Hepatocyte (in vitro differentiated cells): ENCODE results near the gene S100A6. TPM values are rescaled to one million over a fixed set of nuclear protein-coding genes. Genes with fewer than 3 reads are reported as not detected.

Source experiments
- DNase-seq: peaks from one replicate; pipeline ENCODE4 v3.0.0-alpha.2; 2016; ENCODE audit warnings: low spot score
- H2AFZ ChIP-seq: fragments of 200-600 bp; sonication (generic); 2 replicates; pipeline ENCODE4 v1.6.0; 2016; ENCODE audit warnings: antibody characterized with exemption, mild to moderate bottlenecking
- H3K27ac ChIP-seq: fragments of 200-600 bp; sonication (generic); 2 replicates; pipeline ENCODE4 v1.5.1; 2016; ENCODE audit warnings: mild to moderate bottlenecking
- H3K27me3 ChIP-seq: fragments of 200-600 bp; sonication (generic); 2 replicates; pipeline ENCODE4 v1.6.1; 2016
- H3K36me3 ChIP-seq: fragments of 200-600 bp; sonication (generic); replicated peaks from 2 replicates; pipeline ENCODE4 v1.5.1; 2016; ENCODE audit warnings: low read depth; ENCODE audit not compliant: insufficient read depth
- H3K4me1 ChIP-seq: fragments of 200-600 bp; sonication (generic); 2 replicates; pipeline ENCODE4 v1.5.1; 2016; ENCODE audit warnings: mild to moderate bottlenecking, moderate library complexity; ENCODE audit not compliant: insufficient read depth
- H3K4me2 ChIP-seq: fragments of 200-600 bp; sonication (generic); 2 replicates; pipeline ENCODE4 v1.6.0; 2016
- H3K4me3 ChIP-seq: fragments of 200-600 bp; sonication (generic); 2 replicates; pipeline ENCODE4 v1.5.1; 2016; ENCODE audit warnings: mild to moderate bottlenecking
- H3K79me2 ChIP-seq: fragments of 200-600 bp; sonication (generic); 2 replicates; pipeline ENCODE4 v1.6.0; 2017; ENCODE audit warnings: mild to moderate bottlenecking
- H3K9me2 ChIP-seq: fragments of 200-600 bp; sonication (generic); replicated peaks from 2 replicates; pipeline ENCODE4 v1.6.0; 2017; ENCODE audit warnings: mild to moderate bottlenecking; ENCODE audit not compliant: insufficient read depth
- H3K9me3 ChIP-seq: fragments of 200-600 bp; sonication (generic); 2 replicates; pipeline ENCODE4 v1.5.1; 2016; ENCODE audit warnings: low read depth, mild to moderate bottlenecking
- H4K20me1 ChIP-seq: fragments of 200-600 bp; sonication (generic); 2 replicates; pipeline ENCODE4 v1.6.0; 2016; ENCODE audit warnings: mild to moderate bottlenecking; ENCODE audit not compliant: insufficient read depth, poor library complexity, severe bottlenecking
- CTCF ChIP-seq: fragments of 200-600 bp; sonication (generic); IDR thresholded peaks from 2 replicates; pipeline ENCODE4 v1.5.1; 2016; ENCODE audit warnings: antibody characterized with exemption, mild to moderate bottlenecking; ENCODE audit not compliant: poor library complexity
- EZH2 ChIP-seq: fragments of 200-600 bp; sonication (generic); IDR thresholded peaks from 2 replicates; pipeline ENCODE4 v1.6.1; 2016; ENCODE audit warnings: antibody characterized with exemption, mild to moderate bottlenecking, borderline replicate concordance
- EZH2phosphoT487 ChIP-seq: fragments of 200-600 bp; sonication (generic); IDR thresholded peaks from one replicate; pipeline ENCODE4 v1.6.1; 2018; ENCODE audit warnings: antibody characterized with exemption, mild to moderate bottlenecking, low read depth, moderate library complexity; ENCODE audit not compliant: unreplicated experiment, severe bottlenecking
- WGBS: methylation state at CpG from one replicate; pipeline ENCODE4 v1.1.6; 2016; ENCODE audit warnings: low lambda C conversion rate; ENCODE audit errors: missing lambda C conversion rate; 5-methylcytosine and 5-hydroxymethylcytosine counted together
- polyA plus RNA-seq: library from polyadenylated mRNA; unstranded; fragments of >200 nt; fragmentation: Nextera tagmentation; extraction: Ambion mirVana; gene quantifications from 2 replicates; pipeline ENCODE4 v1.2.1, GENCODE V29; 2016
- total RNA-seq: library from RNA; depleted of rRNA; stranded (reverse); fragments of >200 nt; gene quantifications from 2 replicates; pipeline ENCODE4 v1.2.3, GENCODE V29; 2014

The S100A6 gene
- total and polyA plus RNA-seq, 2 experiments from 2014 or later, result 173 to 657 TPM

GRCh38 chr1:153490272-153491051 is 45.3 kb downstream of the S100A6 start:
- no peaks in the 10 kb centered on the region for H3K9me3 ChIP-seq
- no peaks in the 10 kb centered on the region for H3K27me3 ChIP-seq
- no peak overlapping the region for H3K4me3 ChIP-seq
- peak; percentile 55 for DNase-seq
- WGBS, result 57% methylated on average over 12 of the region's 12 CpGs
- H2AFZ ChIP-seq, result no peak overlapping the region
- H3K79me2 ChIP-seq, result no peaks in the 10 kb centered on the region
- H3K4me1 ChIP-seq, result peaks cover 3% of the 10 kb centered on the region
- no peaks in the 10 kb centered on the region for H4K20me1 ChIP-seq
- TF ChIP-seq CTCF (no peak), EZH2 (no peak), EZH2phosphoT487 (no peak)
- no peaks in the 10 kb centered on the region for H3K9me2 ChIP-seq
- H3K27ac ChIP-seq, result peak overlapping the region; percentile 44
- H3K36me3 ChIP-seq, result no peaks in the 10 kb centered on the region
- H3K4me2 ChIP-seq, result no peak overlapping the region

- Histone ChIP-seq H3K4me3 (no peak overlapping the region), H3K36me3 (no peaks in the 10 kb centered on the region), H3K79me2 (no peaks in the 10 kb centered on the region), H2AFZ (no peak overlapping the region), H3K9me3 (no peaks in the 10 kb centered on the region), H4K20me1 (no peaks in the 10 kb centered on the region), H3K27me3 (no peaks in the 10 kb centered on the region), H3K9me2 (no peaks in the 10 kb centered on the region), H3K4me1 (peaks cover 3% of the 10 kb centered on the region), H3K4me2 (no peak overlapping the region), H3K27ac (no peak overlapping the region)
- TF ChIP-seq EZH2 (no peak), EZH2phosphoT487 (no peak), CTCF (no peak)
- DNase-seq, result no peak
- 55% methylated on average over 4 of the region's 4 CpGs for WGBS
Measured at GRCh38 chr1:153488731-153489130, 47.1 kb downstream of the S100A6 start.

GRCh38 chr1:153487707-153488106 is 48.1 kb downstream of the S100A6 start:
- H4K20me1 ChIP-seq, result no peaks in the 10 kb centered on the region
- H2AFZ ChIP-seq, result no peak overlapping the region
- no peak overlapping the region for H3K4me2 ChIP-seq
- H3K4me3 ChIP-seq, result no peak overlapping the region
- TF ChIP-seq EZH2phosphoT487 (no peak), EZH2 (no peak), CTCF (no peak)
- WGBS, result 98% methylated on average over 2 of the region's 2 CpGs
- no peak for DNase-seq
- no peaks in the 10 kb centered on the region for H3K27me3 ChIP-seq
- H3K36me3 ChIP-seq, result no peaks in the 10 kb centered on the region
- H3K9me2 ChIP-seq, result no peaks in the 10 kb centered on the region
- no peaks in the 10 kb centered on the region for H3K9me3 ChIP-seq
- H3K79me2 ChIP-seq, result no peaks in the 10 kb centered on the region
- H3K4me1 ChIP-seq, result peaks cover 3% of the 10 kb centered on the region
- H3K27ac ChIP-seq, result no peak overlapping the region

GRCh38 chr1:153485863-153486262 is 49.9 kb downstream of the S100A6 start:
- Histone ChIP-seq H2AFZ (no peak overlapping the region), H3K4me1 (peaks cover 3% of the 10 kb centered on the region), H4K20me1 (no peaks in the 10 kb centered on the region), H3K4me3 (no peak overlapping the region), H3K9me2 (no peaks in the 10 kb centered on the region), H3K79me2 (no peaks in the 10 kb centered on the region), H3K9me3 (no peaks in the 10 kb centered on the region), H3K36me3 (no peaks in the 10 kb centered on the region), H3K4me2 (no peak overlapping the region), H3K27me3 (no peaks in the 10 kb centered on the region), H3K27ac (no peak overlapping the region)
- TF ChIP-seq EZH2phosphoT487 (no peak), CTCF (no peak)
- no peak for DNase-seq
- WGBS, result 69% methylated on average over 2 of the region's 2 CpGs
